ENCODE results near the gene CNGB1. TPM values are rescaled to one million over a fixed set of nuclear protein-coding genes. Genes with fewer than 3 reads are reported as not detected.
"Not testable (repeated sequence)": the region's sequence is repeated elsewhere in the genome, so short reads cannot be mapped to it uniquely, and the experiment has no call there.

The CNGB1 gene
- total RNA-seq, 4 donors from 2014 or later = 1.1 to 2.8 TPM; not detected in 2

- no peaks in the 10 kb centered on the region for H3K27me3 ChIP-seq
- no peak for DNase-seq
- H3K4me3 ChIP-seq = no peak overlapping the region
- no peak overlapping the region for H3K27ac ChIP-seq
- H3K9me3 ChIP-seq = no peaks in the 10 kb centered on the region
- H3K4me1 ChIP-seq = no peaks in the 10 kb centered on the region
- TF ChIP-seq POLR2A (IDR thresholded peaks at IDR 0.05) = no peak
- TF ChIP-seq, protein P1, sequence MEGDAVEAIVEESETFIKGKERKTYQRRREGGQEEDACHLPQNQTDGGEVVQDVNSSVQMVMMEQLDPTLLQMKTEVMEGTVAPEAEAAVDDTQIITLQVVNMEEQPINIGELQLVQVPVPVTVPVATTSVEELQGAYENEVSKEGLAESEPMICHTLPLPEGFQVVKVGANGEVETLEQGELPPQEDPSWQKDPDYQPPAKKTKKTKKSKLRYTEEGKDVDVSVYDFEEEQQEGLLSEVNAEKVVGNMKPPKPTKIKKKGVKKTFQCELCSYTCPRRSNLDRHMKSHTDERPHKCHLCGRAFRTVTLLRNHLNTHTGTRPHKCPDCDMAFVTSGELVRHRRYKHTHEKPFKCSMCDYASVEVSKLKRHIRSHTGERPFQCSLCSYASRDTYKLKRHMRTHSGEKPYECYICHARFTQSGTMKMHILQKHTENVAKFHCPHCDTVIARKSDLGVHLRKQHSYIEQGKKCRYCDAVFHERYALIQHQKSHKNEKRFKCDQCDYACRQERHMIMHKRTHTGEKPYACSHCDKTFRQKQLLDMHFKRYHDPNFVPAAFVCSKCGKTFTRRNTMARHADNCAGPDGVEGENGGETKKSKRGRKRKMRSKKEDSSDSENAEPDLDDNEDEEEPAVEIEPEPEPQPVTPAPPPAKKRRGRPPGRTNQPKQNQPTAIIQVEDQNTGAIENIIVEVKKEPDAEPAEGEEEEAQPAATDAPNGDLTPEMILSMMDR (IDR thresholded peaks at IDR 0.05) = no peak
- no peaks in the 10 kb centered on the region for H3K36me3 ChIP-seq
Observed at GRCh38 chr16:57882792-57883191, 88.1 kb downstream of the CNGB1 start.

DNA sequence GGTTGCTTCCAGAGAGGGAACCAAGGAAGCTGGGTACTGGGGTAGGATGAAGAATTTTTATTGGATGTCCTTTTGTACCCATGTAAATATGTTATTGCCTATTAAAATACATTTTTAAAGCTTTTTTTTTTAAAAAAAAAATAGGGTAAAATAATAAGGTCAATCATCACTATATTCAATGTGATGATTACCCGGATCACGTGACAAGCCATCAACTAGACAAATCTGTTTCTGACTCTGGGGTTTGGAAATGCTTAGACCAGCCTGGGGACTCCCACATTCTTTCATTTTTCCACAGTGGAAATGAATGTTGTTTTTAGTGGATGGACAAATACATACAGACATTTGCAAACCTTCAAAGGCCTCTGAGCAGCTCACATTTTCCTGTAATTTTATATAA lies 88.7 kb downstream of the CNGB1 start:
- H3K4me3 ChIP-seq = no peak overlapping the region
- H3K27me3 ChIP-seq = no peaks in the 10 kb centered on the region
- H3K4me1 ChIP-seq = no peaks in the 10 kb centered on the region
- no peaks in the 10 kb centered on the region for H3K36me3 ChIP-seq
- no peak overlapping the region for H3K27ac ChIP-seq
- no peak for DNase-seq
- TF ChIP-seq, protein P1 (IDR thresholded peaks at IDR 0.05) = no peak
- no peak for TF ChIP-seq POLR2A (IDR thresholded peaks at IDR 0.05)
- H3K9me3 ChIP-seq = no peaks in the 10 kb centered on the region

DNA sequence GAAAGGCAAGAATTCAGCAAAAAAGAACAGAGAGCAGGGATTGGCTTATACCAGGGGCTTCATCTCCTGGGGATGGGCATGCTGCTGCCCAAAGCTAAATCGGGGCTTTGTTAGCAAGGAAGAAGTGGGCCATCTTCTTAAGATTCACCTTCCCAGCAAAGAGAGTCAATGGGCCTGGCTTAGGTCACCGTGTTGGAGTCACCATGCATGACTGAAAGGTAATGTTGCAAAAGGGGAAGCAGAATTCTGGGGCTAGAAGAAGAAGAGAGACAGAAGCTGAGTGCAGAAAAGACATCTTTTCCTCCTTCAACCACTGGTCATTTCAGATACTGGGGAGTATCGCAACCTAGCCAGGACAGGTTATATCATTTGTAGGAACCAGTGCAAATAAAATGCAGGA lies 92.3 kb downstream of the CNGB1 start:
- no peaks in the 10 kb centered on the region for H3K4me1 ChIP-seq
- no peak for DNase-seq
- no peak overlapping the region for H3K4me3 ChIP-seq
- H3K9me3 ChIP-seq = no peaks in the 10 kb centered on the region
- TF ChIP-seq, protein P1 (IDR thresholded peaks at IDR 0.05) = no peak
- TF ChIP-seq POLR2A (IDR thresholded peaks at IDR 0.05) = no peak
- H3K36me3 ChIP-seq = no peaks in the 10 kb centered on the region
- H3K27me3 ChIP-seq = no peaks in the 10 kb centered on the region
- H3K27ac ChIP-seq = no peak overlapping the region

- TF ChIP-seq, protein P1 (IDR thresholded peaks at IDR 0.05) = no peak
- no peak for TF ChIP-seq POLR2A (IDR thresholded peaks at IDR 0.05)
- Histone ChIP-seq H3K9me3 (no peaks in the 10 kb centered on the region), H3K4me1 (no peaks in the 10 kb centered on the region), H3K36me3 (no peaks in the 10 kb centered on the region), H3K27me3 (no peaks in the 10 kb centered on the region), H3K4me3 (no peak overlapping the region), H3K27ac (no peak overlapping the region)
- DNase-seq = no peak
Observed at GRCh38 chr16:57876210-57876609, 94.7 kb downstream of the CNGB1 start.

DNA sequence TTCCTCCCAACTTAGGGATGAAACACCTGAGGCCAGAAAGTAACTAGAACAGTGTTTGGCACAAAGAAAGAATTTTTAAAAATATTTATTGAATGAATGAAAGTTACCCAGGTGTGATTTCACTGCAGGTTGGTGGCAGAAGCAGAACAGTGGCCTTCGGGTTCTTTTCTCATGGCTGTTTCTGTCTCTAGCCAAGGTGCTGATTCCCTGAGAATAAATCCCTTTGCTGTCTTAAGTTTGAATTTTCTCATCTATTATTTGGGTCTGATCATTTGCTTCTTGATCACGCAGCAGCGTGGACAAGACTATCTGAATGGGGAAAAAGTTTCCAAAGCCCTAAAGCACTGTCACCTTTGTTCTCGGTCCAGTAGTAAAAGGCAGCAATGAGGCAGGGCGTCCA lies 95.6 kb downstream of the CNGB1 start:
- no peak for DNase-seq
- H3K9me3 ChIP-seq = no peaks in the 10 kb centered on the region
- no peaks in the 10 kb centered on the region for H3K36me3 ChIP-seq
- H3K4me1 ChIP-seq = no peaks in the 10 kb centered on the region
- H3K27ac ChIP-seq = no peak overlapping the region
- no peaks in the 10 kb centered on the region for H3K27me3 ChIP-seq
- no peak overlapping the region for H3K4me3 ChIP-seq
- TF ChIP-seq POLR2A (IDR thresholded peaks at IDR 0.05) = no peak
- TF ChIP-seq, protein P1 (IDR thresholded peaks at IDR 0.05) = no peak

GRCh38 chr16:57873218-57873617 lies 97.7 kb downstream of the CNGB1 start:
- Histone ChIP-seq H3K36me3 (no peaks in the 10 kb centered on the region), H3K4me3 (no peak overlapping the region), H3K27ac (no peak overlapping the region), H3K27me3 (no peaks in the 10 kb centered on the region), H3K4me1 (no peaks in the 10 kb centered on the region), H3K9me3 (no peaks in the 10 kb centered on the region)
- DNase-seq = no peak
- TF ChIP-seq, protein P1 (IDR thresholded peaks at IDR 0.05) = no peak
- no peak for TF ChIP-seq POLR2A (IDR thresholded peaks at IDR 0.05)

DNA sequence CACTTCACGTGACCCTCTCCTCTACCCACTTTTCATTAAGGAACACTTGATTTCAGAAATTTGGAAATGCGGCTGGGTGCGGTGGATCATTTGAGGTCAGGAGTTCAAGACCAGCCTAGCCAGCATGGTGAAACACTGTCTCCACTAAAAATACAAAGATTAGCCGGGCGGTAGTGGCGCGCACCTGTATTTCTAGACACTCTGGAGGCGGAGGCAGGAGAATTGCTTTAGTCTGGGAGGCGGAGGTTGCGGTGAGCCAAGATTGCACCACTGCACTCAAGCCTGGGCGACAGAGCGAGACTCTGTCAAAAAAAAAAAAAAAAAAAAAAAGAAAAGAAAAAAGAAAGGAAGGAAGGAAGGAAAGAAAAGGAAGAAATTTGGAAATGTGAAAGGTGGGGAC lies 98.2 kb downstream of the CNGB1 start:
- H3K27me3 ChIP-seq, H3K4me1 ChIP-seq, H3K27ac ChIP-seq, H3K9me3 ChIP-seq, H3K4me3 ChIP-seq, DNase-seq, H3K36me3 ChIP-seq: not testable (repeated sequence)

Measured in Peyer's patch (tissue), 4 donors.